Stimulated activated CD4-positive, alpha-beta T cell treated with anti-CD3 and anti-CD28 coated beads, Interleukin-4, amount 100 ng/mL, for 24 hours (primary cell): ENCODE measurements around the gene AGAP1.
"Not testable (repeated sequence)": the region's sequence is repeated elsewhere in the genome, so short reads cannot be mapped to it uniquely, and the experiment has no call there.

Experiments
- DNase-seq: peaks from one replicate; pipeline ENCODE4 v3.0.0-alpha.2; 2020

Gene AGAP1

GRCh38 chr2:236056141-236056540 is 562.3 kb downstream of the AGAP1 start:
- DNase-seq = no peak

GRCh38 chr2:236057375-236057774 is 563.5 kb downstream of the AGAP1 start:
- no peak for DNase-seq

- no peak for DNase-seq
Measured at GRCh38 chr2:236061497-236061896, 567.7 kb downstream of the AGAP1 start.

- DNase-seq = no peak
Measured at GRCh38 chr2:236061899-236062298, 568.1 kb downstream of the AGAP1 start.

GRCh38 chr2:236062806-236063205 is 569.0 kb downstream of the AGAP1 start:
- DNase-seq = not testable (repeated sequence)

GRCh38 chr2:236063994-236064393 is 570.2 kb downstream of the AGAP1 start:
- DNase-seq = no peak

GRCh38 chr2:236065314-236066160 is 571.7 kb downstream of the AGAP1 start:
- DNase-seq = no peak

GRCh38 chr2:236070236-236070635 is 576.4 kb downstream of the AGAP1 start:
- DNase-seq = no peak

- no peak for DNase-seq
Measured at GRCh38 chr2:236073246-236073645, 579.4 kb downstream of the AGAP1 start.

GRCh38 chr2:236073867-236074655 is 580.2 kb downstream of the AGAP1 start:
- DNase-seq = no peak

GRCh38 chr2:236075802-236076201 is 582.0 kb downstream of the AGAP1 start:
- DNase-seq = no peak

- DNase-seq = no peak
Measured at GRCh38 chr2:236078297-236079255, 584.7 kb downstream of the AGAP1 start.

GRCh38 chr2:236080412-236080811 is 586.6 kb downstream of the AGAP1 start:
- no peak for DNase-seq

GRCh38 chr2:236081171-236081570 is 587.3 kb downstream of the AGAP1 start:
- no peak for DNase-seq

GRCh38 chr2:236082061-236082460 is 588.2 kb downstream of the AGAP1 start:
- no peak for DNase-seq

- no peak for DNase-seq
Measured at GRCh38 chr2:236083934-236084333, 590.1 kb downstream of the AGAP1 start.

GRCh38 chr2:236085211-236085610 is 591.4 kb downstream of the AGAP1 start:
- DNase-seq = no peak

- DNase-seq = no peak
Measured at GRCh38 chr2:236085647-236086046, 591.8 kb downstream of the AGAP1 start.

GRCh38 chr2:236086403-236086970 is 592.6 kb downstream of the AGAP1 start:
- DNase-seq = no peak

- no peak for DNase-seq
Measured at GRCh38 chr2:236086971-236087465, 593.2 kb downstream of the AGAP1 start.

GRCh38 chr2:236088368-236089057 is 594.7 kb downstream of the AGAP1 start:
- DNase-seq = no peak
